H9 (cell line): Measurements from ENCODE around the gene ELFN1. TPM values are rescaled to one million over a fixed set of nuclear protein-coding genes. Genes with fewer than 3 reads are reported as not detected.

Source experiments
- DNase-seq: peaks from one replicate; pipeline ENCODE4 v3.0.0-alpha.2; 2017
- H2AFZ ChIP-seq: one replicate; pipeline ENCODE4 v1.6.1; 2013; ENCODE audit warnings: mild to moderate bottlenecking, low read length, control low read depth, moderate library complexity
- H2AK5ac ChIP-seq: 2 replicates; pipeline ENCODE4 v1.6.1; 2013; ENCODE audit warnings: low read length, control low read depth, mixed read lengths; ENCODE audit not compliant: insufficient read length
- H2BK120ac ChIP-seq: one replicate; pipeline ENCODE4 v1.6.1; 2013; ENCODE audit warnings: low read depth, mild to moderate bottlenecking, low read length, control low read depth, inconsistent platforms; ENCODE audit not compliant: poor library complexity, severe bottlenecking
- H2BK12ac ChIP-seq: 2 replicates; pipeline ENCODE4 v1.6.1; 2013; ENCODE audit warnings: low read length, control low read depth, mixed read lengths, low read depth; ENCODE audit not compliant: insufficient read length
- H2BK15ac ChIP-seq: 2 replicates; pipeline ENCODE4 v1.6.1; 2013; ENCODE audit warnings: low read depth, low read length, control low read depth
- H2BK20ac ChIP-seq: one replicate; pipeline ENCODE4 v1.6.1; 2013; ENCODE audit warnings: low read depth, mild to moderate bottlenecking, low read length, control low read depth, inconsistent platforms; ENCODE audit not compliant: poor library complexity, severe bottlenecking
- H2BK5ac ChIP-seq: 2 replicates; pipeline ENCODE4 v1.6.1; 2013; ENCODE audit warnings: low read length, control low read depth, mixed read lengths; ENCODE audit not compliant: insufficient read length
- H3K14ac ChIP-seq: 2 replicates; pipeline ENCODE4 v1.6.1; 2013; ENCODE audit warnings: low read length, control low read depth; ENCODE audit not compliant: insufficient read depth
- H3K18ac ChIP-seq: 2 replicates; pipeline ENCODE4 v1.6.1; 2013; ENCODE audit warnings: low read depth, mild to moderate bottlenecking, mixed read lengths, low read length, control low read depth; ENCODE audit not compliant: insufficient read length
- H3K23ac ChIP-seq: 2 replicates; pipeline ENCODE4 v1.6.1; 2013; ENCODE audit warnings: low read length, control low read depth, mixed read lengths, low read depth; ENCODE audit not compliant: insufficient read length
- H3K23me2 ChIP-seq: 2 replicates; pipeline ENCODE4 v1.6.1; 2013; ENCODE audit warnings: low read depth, mild to moderate bottlenecking, mixed read lengths, low read length, control low read depth; ENCODE audit not compliant: insufficient read length, poor library complexity, severe bottlenecking
- H3K27ac ChIP-seq: 2 replicates; pipeline ENCODE4 v1.5.1; 2013; ENCODE audit warnings: low read length, control low read depth, mixed read lengths, low read depth; ENCODE audit not compliant: insufficient read length
- H3K27me3 ChIP-seq: 2 replicates; pipeline ENCODE4 v1.6.1; 2013; ENCODE audit warnings: low read length, control low read depth, inconsistent platforms; ENCODE audit not compliant: insufficient read depth
- H3K4ac ChIP-seq: 2 replicates; pipeline ENCODE4 v1.6.1; 2013; ENCODE audit warnings: low read depth, mild to moderate bottlenecking, control low read depth, inconsistent platforms, low read length, moderate library complexity
- H3K4me1 ChIP-seq: 2 replicates; pipeline ENCODE4 v1.6.1; 2013; ENCODE audit warnings: low read length, control low read depth, inconsistent platforms; ENCODE audit not compliant: insufficient read depth
- H3K4me2 ChIP-seq: 2 replicates; pipeline ENCODE4 v1.6.1; 2013; ENCODE audit warnings: low read length, control low read depth, mixed read lengths; ENCODE audit not compliant: insufficient read length, insufficient read depth
- H3K56ac ChIP-seq: 2 replicates; pipeline ENCODE4 v1.6.1; 2013; ENCODE audit warnings: low read depth, mild to moderate bottlenecking, mixed read lengths, low read length, control low read depth; ENCODE audit not compliant: insufficient read length
- H3K79me1 ChIP-seq: 2 replicates; pipeline ENCODE4 v1.6.1; 2013; ENCODE audit warnings: low read depth, mild to moderate bottlenecking, moderate library complexity, low read length, control low read depth, inconsistent platforms; ENCODE audit not compliant: insufficient read depth, poor library complexity, severe bottlenecking
- H3K79me2 ChIP-seq: 2 replicates; pipeline ENCODE4 v1.6.1; 2013; ENCODE audit warnings: low read length, control low read depth, inconsistent platforms; ENCODE audit not compliant: insufficient read depth
- H3K9ac ChIP-seq: 2 replicates; pipeline ENCODE4 v1.6.1; 2013; ENCODE audit warnings: low read length, control low read depth, mixed read lengths; ENCODE audit not compliant: insufficient read length; ENCODE audit errors: extremely low read depth
- H3K9me3 ChIP-seq: one replicate; pipeline ENCODE4 v1.6.1; 2013; ENCODE audit warnings: low read depth, low read length, inconsistent platforms; ENCODE audit not compliant: control insufficient read depth
- H3T11ph ChIP-seq: one replicate; pipeline ENCODE4 v1.6.1; 2013; ENCODE audit warnings: mild to moderate bottlenecking, low read length, control low read depth, inconsistent platforms
- H4K20me1 ChIP-seq: one replicate; pipeline ENCODE4 v1.6.1; 2013; ENCODE audit not compliant: control insufficient read depth, insufficient read length, insufficient read depth
- H4K5ac ChIP-seq: 2 replicates; pipeline ENCODE4 v1.6.1; 2013; ENCODE audit warnings: low read depth, mild to moderate bottlenecking, mixed read lengths, low read length, control low read depth; ENCODE audit not compliant: insufficient read length
- H4K8ac ChIP-seq: replicated peaks from 2 replicates; pipeline ENCODE4 v1.6.1; 2013; ENCODE audit warnings: low read length, control low read depth, mixed read lengths, low read depth; ENCODE audit not compliant: insufficient read length
- H4K91ac ChIP-seq: 2 replicates; pipeline ENCODE4 v1.6.1; 2013; ENCODE audit warnings: low read depth, mild to moderate bottlenecking, moderate library complexity, mixed read lengths, low read length, control low read depth; ENCODE audit not compliant: insufficient read length
- H3K27ac Mint-ChIP-seq, 3 experiments: 2 replicates in 2 of 3; 3 replicates in 1 of 3; pipeline ENCODE4 v1.8.0; 2020 to 2021; ENCODE audit warnings: mixed read lengths in 3 of 3, mild to moderate bottlenecking in 1 of 3, moderate library complexity in 1 of 3
- H3K27me3 Mint-ChIP-seq: 2 replicates; pipeline ENCODE4 v1.8.0; 2021; ENCODE audit warnings: low read depth, mild to moderate bottlenecking, moderate library complexity, mixed read lengths
- H3K36me3 Mint-ChIP-seq, 3 experiments: 2 replicates in 2 of 3; 3 replicates in 1 of 3; pipeline ENCODE4 v1.8.0; 2020 to 2021; ENCODE audit warnings: low read depth in 3 of 3, mixed read lengths in 3 of 3; ENCODE audit not compliant: insufficient read depth in 1 of 3
- H3K4me1 Mint-ChIP-seq, 2 experiments: 2 replicates each; pipeline ENCODE4 v1.8.0; 2020; ENCODE audit warnings: mixed read lengths in 2 of 2
- H3K4me3 Mint-ChIP-seq, 2 experiments: 2 replicates in 1 of 2; 3 replicates in 1 of 2; pipeline ENCODE4 v1.8.0; 2020 to 2021; ENCODE audit warnings: mild to moderate bottlenecking in 2 of 2, mixed read lengths in 2 of 2, moderate library complexity in 1 of 2
- H3K9me3 Mint-ChIP-seq, 2 experiments: 2 replicates in 1 of 2; 3 replicates in 1 of 2; pipeline ENCODE4 v1.8.0; 2020; ENCODE audit warnings: mild to moderate bottlenecking in 2 of 2, mixed read lengths in 2 of 2, moderate library complexity in 1 of 2
- CTCF ChIP-seq: fragments of 200-600 bp; sonication (generic); conservative IDR thresholded peaks from 3 replicates; pipeline ENCODE4 v1.8.0; 2021; ENCODE audit warnings: antibody characterized with exemption, mild to moderate bottlenecking
- WGBS: extraction: QIAGEN DNeasy Blood & Tissue Kit; methylation state at CpG from one replicate; pipeline ENCODE4 v1.1.7; 2013; ENCODE audit warnings: missing lambda C conversion rate, low lambda C conversion rate, mixed read lengths; ENCODE audit not compliant: insufficient read length; ENCODE audit errors: extremely low coverage; 5-methylcytosine and 5-hydroxymethylcytosine counted together
- total RNA-seq: library from RNA; stranded (reverse); gene quantifications from 2 replicates; pipeline ENCODE4 v1.2.1, GENCODE V29; 2021

ELFN1 gene
- total RNA-seq, 1 experiment from 2014 or later, result 3.7 TPM

DNA sequence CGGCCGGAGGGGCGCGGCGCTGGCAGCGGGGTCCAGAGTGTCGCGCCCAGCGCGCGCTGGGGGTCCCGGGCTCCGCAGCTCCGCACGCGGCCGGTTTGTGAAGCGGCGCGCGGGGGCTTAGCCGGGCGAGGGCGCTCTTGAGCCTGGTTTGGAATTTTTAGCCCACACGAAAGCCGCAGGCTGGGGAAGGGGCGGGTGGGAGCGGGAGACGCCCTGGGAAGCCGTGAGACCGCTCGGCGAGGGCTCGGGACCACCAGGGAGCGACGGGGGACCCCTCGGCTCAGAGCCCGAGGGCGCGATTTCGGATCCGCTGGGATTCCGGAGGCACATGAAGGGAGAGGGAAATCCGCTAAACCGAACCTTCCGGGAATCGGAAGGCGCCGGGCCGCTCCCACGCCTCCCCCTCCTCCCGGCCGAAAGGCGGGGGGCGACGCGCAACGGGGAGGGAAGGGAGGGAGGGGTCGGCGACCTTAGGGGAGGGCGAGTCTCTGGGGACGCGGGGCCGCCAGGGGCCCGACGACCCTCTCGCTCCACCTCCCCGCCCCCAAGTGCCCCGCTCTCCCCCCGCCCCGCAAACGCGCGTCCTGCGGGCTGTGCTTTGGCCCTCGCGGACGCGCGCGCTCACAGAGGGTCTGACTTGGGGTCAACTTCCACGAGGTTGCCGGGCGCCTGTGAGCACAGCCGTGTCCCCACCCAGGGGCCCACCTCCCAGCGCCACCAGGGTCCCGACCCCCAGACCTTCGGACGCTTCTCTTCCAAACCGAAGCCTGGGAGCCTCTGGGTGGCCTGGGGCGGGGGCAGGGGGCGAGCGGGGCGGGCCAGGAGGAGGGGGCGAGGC, 5.1 kb upstream of the ELFN1 start:
- Mint-ChIP-seq H3K27ac (no peak overlapping the region), H3K4me3 (peak overlapping the region; percentile 21 to 63; a peak in 3 of 5 replicates), H3K36me3 (no peaks in the 10 kb centered on the region), H3K4me1 (peaks cover 6 to 21% of the 10 kb centered on the region in 2 experiments), H3K9me3 (peaks cover 0 to 4% of the 10 kb centered on the region in 2 experiments; a peak in 2 of 5 replicates), H3K27me3 (peaks cover 78% of the 10 kb centered on the region)
- Histone ChIP-seq H2BK120ac (no peak overlapping the region), H3K9me3 (no peaks in the 10 kb centered on the region), H2BK5ac (no peak overlapping the region), H3K27me3 (peaks cover 43% of the 10 kb centered on the region; the same call in 1 of the 2 replicates), H3K9ac (no peak overlapping the region), H2AK5ac (no peak overlapping the region), H4K20me1 (no peaks in the 10 kb centered on the region), H3K23ac (no peak overlapping the region), H3T11ph (no peak overlapping the region), H3K79me2 (no peaks in the 10 kb centered on the region), H3K4me1 (no peaks in the 10 kb centered on the region), H4K5ac (no peak overlapping the region), H3K4me2 (peak overlapping the region; percentile 23), H3K23me2 (peaks cover 20% of the 10 kb centered on the region), H2BK20ac (no peak overlapping the region), H3K18ac (no peak overlapping the region), H3K4ac (no peak overlapping the region), H3K27ac (no peak overlapping the region), H2AFZ (no peak overlapping the region), H4K91ac (no peak overlapping the region), H3K14ac (no peak overlapping the region; the same call in 1 of the 2 replicates), H3K56ac (no peak overlapping the region), H2BK12ac (no peak overlapping the region), H4K8ac (no peak overlapping the region), H2BK15ac (no peak overlapping the region), H3K79me1 (no peaks in the 10 kb centered on the region)
- peak; percentile 74 for DNase-seq
- WGBS, result no CpG with 5 or more reads among the region's 95 CpGs
- TF ChIP-seq CTCF, result peak; percentile 85
